Ishikawa (cell line): ENCODE measurements around the gene ARSB.

Experiments used
- CREB1 ChIP-seq: IDR thresholded peaks from 2 replicates; pipeline ENCODE4 v1.6.1; 2012; ENCODE audit warnings: low read depth
- EGR1 ChIP-seq: IDR thresholded peaks from 2 replicates; pipeline ENCODE4 v1.6.1; 2012
- EP300 ChIP-seq: IDR thresholded peaks from 2 replicates; pipeline ENCODE4 v1.6.1; 2012; ENCODE audit warnings: borderline replicate concordance
- FOXM1 ChIP-seq: IDR thresholded peaks from 2 replicates; pipeline ENCODE4 v1.6.1; 2012; ENCODE audit warnings: low read depth, borderline replicate concordance
- MAX ChIP-seq: IDR thresholded peaks from 2 replicates; pipeline ENCODE4 v1.6.1; 2012
- REST ChIP-seq: IDR thresholded peaks from 2 replicates; pipeline ENCODE4 v1.6.1; 2012; ENCODE audit warnings: low read depth, mild to moderate bottlenecking
- TAF1 ChIP-seq: IDR thresholded peaks from 2 replicates; pipeline ENCODE4 v1.6.1; 2012; ENCODE audit warnings: low read depth, mild to moderate bottlenecking
- USF1 ChIP-seq: IDR thresholded peaks from 2 replicates; pipeline ENCODE4 v1.6.1; 2012
- YY1 ChIP-seq: IDR thresholded peaks from 2 replicates; pipeline ENCODE4 v1.6.1; 2012; ENCODE audit warnings: low read depth
- ZBTB7A ChIP-seq: IDR thresholded peaks from 2 replicates; pipeline ENCODE4 v1.6.1; 2012; ENCODE audit warnings: low read depth

GRCh38 chr5:78754655-78755054 lies 230.5 kb downstream of the ARSB start:
- TF ChIP-seq REST (no peak), FOXM1 (no peak), EP300 (no peak), TAF1 (no peak), USF1 (no peak), YY1 (no peak), ZBTB7A (no peak), MAX (no peak), CREB1 (no peak), EGR1 (no peak)
